B cell (primary cell): ENCODE data around the gene LYG1. TPM values are rescaled to one million over a fixed set of nuclear protein-coding genes. Genes with fewer than 3 reads are reported as not detected.
"Not testable (repeated sequence)": the region's sequence is repeated elsewhere in the genome, so short reads cannot be mapped to it uniquely, and the experiment has no call there.

ENCODE experiments used
- ATAC-seq: fragments of 200-7000 bp; cut with Tn5 transposase; one replicate; pipeline ENCODE4 v1.10.0; 2021; ENCODE audit warnings: low read depth, mild to moderate bottlenecking, moderate number of reproducible peaks, moderate library complexity
- CTCF ChIA-PET: fragments of 350-600 bp; sonication (Branson Sonifier 250); formaldehyde crosslinking; loops from one replicate; lab custom pipeline; 2021; ENCODE audit warnings: antibody characterized with exemption, inconsistent platforms; lab: Charles Lee
- POLR2A ChIA-PET: fragments of 350-600 bp; sonication (Branson Sonifier 250); formaldehyde crosslinking; loops from one replicate; lab custom pipeline; 2021; ENCODE audit warnings: antibody characterized with exemption; lab: Charles Lee
- DNase-seq: peaks from one replicate; pipeline ENCODE4 v3.0.0; 2013
- H2AFZ ChIP-seq: 2 replicates; pipeline ENCODE4 v1.6.1; 2012; ENCODE audit warnings: mild to moderate bottlenecking, low read depth, low read length; ENCODE audit not compliant: insufficient read depth, poor library complexity, severe bottlenecking
- H3K27ac ChIP-seq, 2 donors: 1 replicate in 1 of 2; 2 replicates in 1 of 2; pipeline ENCODE4 v1.5.1; 2012 to 2013; ENCODE audit warnings: low read length in 2 of 2, mild to moderate bottlenecking in 2 of 2, moderate library complexity in 1 of 2
- H3K27me3 ChIP-seq, 4 experiments: fragments of 200-600 bp in 1 of 4; sonication (generic) in 1 of 4; replicated peaks in 1 of 4; 1 replicate in 2 of 4; 2 replicates in 2 of 4; pipeline versions ENCODE4 v1.6.1 to v1.7.0; 2013 to 2016; ENCODE audit warnings: low read length in 3 of 4, mild to moderate bottlenecking in 2 of 4, mixed read lengths in 1 of 4, moderate library complexity in 1 of 4; ENCODE audit not compliant: insufficient read depth in 4 of 4, control insufficient read depth in 3 of 4; ENCODE audit errors: control extremely low read depth in 1 of 4
- H3K36me3 ChIP-seq, 2 experiments: replicated peaks in 1 of 2; 1 replicate in 1 of 2; 2 replicates in 1 of 2; pipeline versions ENCODE4 v1.6.1 to v1.7.1; 2013; ENCODE audit warnings: low read length in 1 of 2; ENCODE audit not compliant: insufficient read depth in 2 of 2, control insufficient read depth in 1 of 2; ENCODE audit errors: control extremely low read depth in 1 of 2, extremely low read depth in 1 of 2
- H3K4me1 ChIP-seq, 2 donors: fragments of 200-600 bp in 1 of 2; sonication (generic) in 1 of 2; 1 replicate in 1 of 2; 2 replicates in 1 of 2; pipeline versions ENCODE4 v1.5.1 to v1.6.1; 2013 to 2017; ENCODE audit warnings: low read length in 2 of 2; ENCODE audit not compliant: control insufficient read depth in 2 of 2, insufficient read depth in 2 of 2
- H3K4me2 ChIP-seq: replicated peaks from 2 replicates; pipeline ENCODE3; 2012; ENCODE audit warnings: mild to moderate bottlenecking, low read depth, low read length; ENCODE audit not compliant: poor library complexity, severe bottlenecking
- H3K4me3 ChIP-seq, 5 experiments: fragments of 200-600 bp in 1 of 5; sonication (generic) in 1 of 5; 1 replicate in 3 of 5; 2 replicates in 2 of 5; pipeline versions ENCODE4 v1.5.1 to v1.7.0; 2011 to 2016; ENCODE audit warnings: low read length in 4 of 5, mild to moderate bottlenecking in 4 of 5, low read depth in 2 of 5, control low read depth in 1 of 5, moderate library complexity in 1 of 5; ENCODE audit not compliant: insufficient read depth in 1 of 5; ENCODE audit errors: control extremely low read depth in 1 of 5, extremely low read depth in 1 of 5
- H3K79me2 ChIP-seq: fragments of 200-600 bp; sonication (generic); one replicate; pipeline ENCODE4 v1.6.0; 2016; ENCODE audit warnings: low read length; ENCODE audit not compliant: control insufficient read depth, insufficient read depth
- H3K9ac ChIP-seq: fragments of 200-600 bp; sonication (generic); 2 replicates; pipeline ENCODE4 v1.6.1; 2017; ENCODE audit warnings: mild to moderate bottlenecking, low read length, moderate library complexity
- H3K9me3 ChIP-seq, 3 donors: one replicate each; pipeline versions ENCODE4 v1.6.1 to v1.7.1; 2013; ENCODE audit warnings: low read length in 2 of 3; ENCODE audit not compliant: control insufficient read depth in 2 of 3, insufficient read depth in 1 of 3; ENCODE audit errors: control extremely low read depth in 1 of 3
- H4K20me1 ChIP-seq: 2 replicates; pipeline ENCODE4 v1.6.0; 2012; ENCODE audit warnings: mild to moderate bottlenecking, low read length; ENCODE audit not compliant: insufficient read depth, control insufficient read depth, poor library complexity, severe bottlenecking
- H3K27ac Mint-ChIP-seq: one replicate; pipeline ENCODE4 v1.8.0; 2021; ENCODE audit warnings: mixed read lengths
- H3K27me3 Mint-ChIP-seq: one replicate; pipeline ENCODE4 v1.8.0; 2021; ENCODE audit warnings: mixed read lengths
- H3K4me1 Mint-ChIP-seq: one replicate; pipeline ENCODE4 v1.8.0; 2021; ENCODE audit warnings: mixed read lengths
- H3K4me3 Mint-ChIP-seq: one replicate; pipeline ENCODE4 v1.8.0; 2021; ENCODE audit warnings: mixed read lengths
- H3K9me3 Mint-ChIP-seq: one replicate; pipeline ENCODE4 v1.8.0; 2022; ENCODE audit warnings: mixed read lengths; ENCODE audit not compliant: insufficient read depth
- CTCF ChIP-seq: fragments of 200-600 bp; IDR thresholded peaks from one replicate; pipeline ENCODE4 v1.8.0; 2022; ENCODE audit warnings: antibody characterized with exemption, mild to moderate bottlenecking
- EZH2 ChIP-seq: IDR thresholded peaks from 2 replicates; pipeline ENCODE4 v1.6.1; 2012; ENCODE audit warnings: borderline replicate concordance, low read depth, mild to moderate bottlenecking, moderate library complexity, low read length; ENCODE audit not compliant: insufficient read depth, poor library complexity, severe bottlenecking
- WGBS: methylation state at CpG from one replicate; pipeline ENCODE4 v1.1.5; 2013; ENCODE audit warnings: missing lambda C conversion rate; ENCODE audit not compliant: insufficient coverage; 5-methylcytosine and 5-hydroxymethylcytosine counted together
- intact Hi-C: fragments of 100-400 bp; cut with micrococcal nuclease; formaldehyde crosslinking; loops from one replicate; pipeline ENCODE4 v1.10.0; 2022
- polyA plus RNA-seq: library from polyadenylated mRNA; depleted of rRNA; stranded (reverse); fragments of >200 nt; gene quantifications from 2 replicates; pipeline ENCODE4 v1.2.3, GENCODE V29; 2012
- total RNA-seq, 2 donors: library from RNA; stranded (reverse); fragments of 120-200 nt in 1 of 2; gene quantifications; 1 replicate in 1 of 2; 2 replicates in 1 of 2; pipeline versions ENCODE4 v1.2.3 to v1.2.4, GENCODE V29; 2013 to 2022

Gene LYG1
- total and polyA plus RNA-seq, 2 donors (not counting 1 experiment from before 2014, with no cell fraction given) = 3.0 to 4.5 TPM

- peaks cover 4 to 14% (median 7%) of the 10 kb centered on the region in 3 donors for H3K9me3 ChIP-seq
- no peak overlapping the region for H3K4me2 ChIP-seq
- CTCF ChIA-PET = no interaction called here
- DNase-seq = no peak
- Mint-ChIP-seq H3K9me3 (peaks cover 6% of the 10 kb centered on the region), H3K27me3 (no peaks in the 10 kb centered on the region), H3K27ac (no peak overlapping the region), H3K4me3 (no peak overlapping the region), H3K4me1 (no peaks in the 10 kb centered on the region)
- H3K27me3 ChIP-seq = no peaks in the 10 kb centered on the region
- no peaks in the 10 kb centered on the region for H3K79me2 ChIP-seq
- H3K27ac ChIP-seq = no peak overlapping the region
- TF ChIP-seq EZH2 (no peak), CTCF (no peak)
- no peak for ATAC-seq
- no peak overlapping the region for H3K9ac ChIP-seq
- H3K36me3 ChIP-seq = peaks cover 0 to 2% of the 10 kb centered on the region in 2 experiments
- POLR2A ChIA-PET = no interaction called here
- no peaks in the 10 kb centered on the region for H3K4me1 ChIP-seq
- intact Hi-C loops = no loop called here
- H2AFZ ChIP-seq = no peak overlapping the region
- H4K20me1 ChIP-seq = no peaks in the 10 kb centered on the region
- no peak overlapping the region for H3K4me3 ChIP-seq
Measured at GRCh38 chr2:99279969-99280695, 20.9 kb downstream of the LYG1 start.

GRCh38 chr2:99278793-99279291 lies 22.2 kb downstream of the LYG1 start:
- H3K9me3 ChIP-seq = peaks cover 4 to 14% (median 7%) of the 10 kb centered on the region in 3 donors
- H2AFZ ChIP-seq = no peak overlapping the region
- no peaks in the 10 kb centered on the region for H3K79me2 ChIP-seq
- no peak overlapping the region for H3K4me3 ChIP-seq
- DNase-seq (no peak), ATAC-seq (no peak)
- no peaks in the 10 kb centered on the region for H3K27me3 Mint-ChIP-seq
- no peaks in the 10 kb centered on the region for H3K36me3 ChIP-seq
- H3K4me1 Mint-ChIP-seq = no peaks in the 10 kb centered on the region
- no peaks in the 10 kb centered on the region for H4K20me1 ChIP-seq
- H3K27ac ChIP-seq = no peak overlapping the region
- 100% methylated on average over 1 of the region's 2 CpGs for WGBS
- no peak overlapping the region for H3K4me2 ChIP-seq
- H3K4me3 Mint-ChIP-seq = no peak overlapping the region
- no peak overlapping the region for H3K9ac ChIP-seq
- TF ChIP-seq CTCF = no peak
- no peak for TF ChIP-seq EZH2
- H3K27me3 ChIP-seq = no peaks in the 10 kb centered on the region
- ChIA-PET CTCF (no interaction called here), POLR2A (no interaction called here)
- H3K27ac Mint-ChIP-seq = no peak overlapping the region
- peaks cover 6% of the 10 kb centered on the region for H3K9me3 Mint-ChIP-seq
- intact Hi-C loops = no loop called here
- H3K4me1 ChIP-seq = no peaks in the 10 kb centered on the region

- WGBS = 97% methylated on average over 4 of the region's 5 CpGs
Measured at GRCh38 chr2:99278195-99278765, 22.7 kb downstream of the LYG1 start.

More at GRCh38 chr2:99278195-99278765, 22.7 kb downstream of the LYG1 start:
- H4K20me1 ChIP-seq, H3K4me3 Mint-ChIP-seq, H3K79me2 ChIP-seq, CTCF ChIA-PET, intact Hi-C loops, H3K27ac ChIP-seq, DNase-seq, H3K9ac ChIP-seq, H3K4me1 Mint-ChIP-seq, H3K36me3 ChIP-seq, H3K9me3 Mint-ChIP-seq, H3K27me3 ChIP-seq, H3K27me3 Mint-ChIP-seq, H3K4me2 ChIP-seq, H3K27ac Mint-ChIP-seq, POLR2A ChIA-PET, H3K4me1 ChIP-seq, ATAC-seq, H3K4me3 ChIP-seq, H2AFZ ChIP-seq: not testable (repeated sequence)
- H3K9me3 ChIP-seq = peaks cover 4 to 11% (median 5%) of the 10 kb centered on the region in 3 donors
